Upper lobe of right lung (tissue), 1 donor: ENCODE results near the gene ACACB. TPM values are rescaled to one million over a fixed set of nuclear protein-coding genes. Genes with fewer than 3 reads are reported as not detected.

Source experiments
- ATAC-seq: fragments of 200-7000 bp; cut with Tn5 transposase; one replicate; pipeline ENCODE4 v1.9.1; 2020; ENCODE audit warnings: mild to moderate bottlenecking, moderate library complexity
- DNase-seq: peaks from one replicate; pipeline ENCODE4 v3.0.0-alpha.2; 2020
- H3K27ac ChIP-seq: fragments of 200-600 bp; one replicate; pipeline ENCODE4 v1.8.0; 2022
- H3K27me3 ChIP-seq: fragments of 200-600 bp; one replicate; pipeline ENCODE4 v1.8.0; 2022; ENCODE audit warnings: mild to moderate bottlenecking
- H3K36me3 ChIP-seq: fragments of 200-600 bp; one replicate; pipeline ENCODE4 v1.8.0; 2022
- H3K4me1 ChIP-seq: fragments of 200-600 bp; one replicate; pipeline ENCODE4 v1.8.0; 2022
- H3K4me3 ChIP-seq: fragments of 200-600 bp; one replicate; pipeline ENCODE4 v1.8.0; 2022; ENCODE audit warnings: mild to moderate bottlenecking
- H3K9me3 ChIP-seq: fragments of 200-600 bp; one replicate; pipeline ENCODE4 v1.8.0; 2022
- CTCF ChIP-seq: fragments of 200-600 bp; IDR thresholded peaks from one replicate; pipeline ENCODE4 v1.8.0; 2022; ENCODE audit warnings: antibody characterized with exemption
- intact Hi-C: fragments of 100-400 bp; cut with DNase I; formaldehyde crosslinking; loops from one replicate; pipeline ENCODE4 v1.11.0; 2022
- total RNA-seq: library from RNA; stranded (reverse); fragmentation: NEBNext Ultra II Directional; extraction: Animal tissue kit (Norgen Biotek cat#: 25700); gene quantifications from one replicate; pipeline ENCODE4 v1.2.1, GENCODE V29; 2021
- donor health status: DM: no; HTN: yes; CAD: no; lungs with severe emphysema.

The ACACB gene
- total RNA-seq, 1 donor from 2014 or later, result 35.2 TPM

GRCh38 chr12:109305547-109305946 lies 189.2 kb downstream of the ACACB start:
- intact Hi-C loops, result no loop called here

GRCh38 chr12:109307051-109307450 lies 190.7 kb downstream of the ACACB start:
- H3K27ac ChIP-seq, result no peak overlapping the region
- intact Hi-C loops, result no loop called here
- H3K27me3 ChIP-seq, result peaks cover 67% of the 10 kb centered on the region
- no peak for ATAC-seq
- no peak for DNase-seq
- H3K36me3 ChIP-seq, result no peaks in the 10 kb centered on the region
- TF ChIP-seq CTCF, result no peak
- peaks cover 14% of the 10 kb centered on the region for H3K4me1 ChIP-seq
- H3K9me3 ChIP-seq, result no peaks in the 10 kb centered on the region
- no peak overlapping the region for H3K4me3 ChIP-seq

More at GRCh38 chr12:109305547-109305946, 189.2 kb downstream of the ACACB start:
- Histone ChIP-seq H3K27me3 (peaks cover 75% of the 10 kb centered on the region), H3K9me3 (no peaks in the 10 kb centered on the region), H3K4me1 (peaks cover 14% of the 10 kb centered on the region), H3K27ac (no peak overlapping the region), H3K36me3 (no peaks in the 10 kb centered on the region), H3K4me3 (no peak overlapping the region)
- no peak for ATAC-seq
- no peak for TF ChIP-seq CTCF
- no peak for DNase-seq

- Histone ChIP-seq H3K4me3 (peak within 1 kb of the TSS; percentile 39), H3K9me3 (no peaks in the 10 kb centered on the region), H3K27ac (no peak within 1 kb of the TSS), H3K4me1 (peaks cover 14% of the 10 kb centered on the region), H3K36me3 (no peaks in the 10 kb centered on the region), H3K27me3 (peaks cover 54% of the 10 kb centered on the region)
- no peak for TF ChIP-seq CTCF
- DNase-seq, result no peak
- no peak for ATAC-seq
- intact Hi-C loops, result no loop called here
Observed at GRCh38 chr12:109308534-109309380, 192.4 kb downstream of the ACACB start, which contains the start of gene FOXN4. TSS of gene FOXN4 (minus strand) at chr12:109309284. CDS start at chr12:109308321, 963 bp downstream.

GRCh38 chr12:109309381-109310246 lies 193.2 kb downstream of the ACACB start:
- Histone ChIP-seq H3K27ac (no peak overlapping the region), H3K4me3 (peak overlapping the region; percentile 39), H3K4me1 (peaks cover 14% of the 10 kb centered on the region), H3K36me3 (no peaks in the 10 kb centered on the region), H3K9me3 (no peaks in the 10 kb centered on the region), H3K27me3 (peaks cover 54% of the 10 kb centered on the region)
- DNase-seq, result no peak
- no peak for TF ChIP-seq CTCF
- intact Hi-C loops, result no loop called here
- peak; percentile 61 for ATAC-seq

GRCh38 chr12:109310247-109311125 lies 194.1 kb downstream of the ACACB start:
- intact Hi-C loops, result no loop called here
- no peak for TF ChIP-seq CTCF
- no peaks in the 10 kb centered on the region for H3K9me3 ChIP-seq
- peaks cover 56% of the 10 kb centered on the region for H3K27me3 ChIP-seq
- H3K36me3 ChIP-seq, result no peaks in the 10 kb centered on the region
- ATAC-seq (peak; percentile 35), DNase-seq (no peak)
- H3K27ac ChIP-seq, result no peak overlapping the region
- H3K4me3 ChIP-seq, result peak overlapping the region; percentile 39
- peaks cover 14% of the 10 kb centered on the region for H3K4me1 ChIP-seq
